Activated T-cell treated with anti-CD3 and anti-CD28 coated beads, Interleukin-2, amount 50 U/mL, for 1 hour (primary cell): Measurements from ENCODE around the gene TMTC2.

ENCODE experiments used
- DNase-seq: peaks from one replicate; pipeline ENCODE4 v3.0.0-alpha.2; 2020

TMTC2 gene

GRCh38 chr12:83149987-83150386, 463.3 kb downstream of the TMTC2 start:
- DNase-seq, result no peak

DNA sequence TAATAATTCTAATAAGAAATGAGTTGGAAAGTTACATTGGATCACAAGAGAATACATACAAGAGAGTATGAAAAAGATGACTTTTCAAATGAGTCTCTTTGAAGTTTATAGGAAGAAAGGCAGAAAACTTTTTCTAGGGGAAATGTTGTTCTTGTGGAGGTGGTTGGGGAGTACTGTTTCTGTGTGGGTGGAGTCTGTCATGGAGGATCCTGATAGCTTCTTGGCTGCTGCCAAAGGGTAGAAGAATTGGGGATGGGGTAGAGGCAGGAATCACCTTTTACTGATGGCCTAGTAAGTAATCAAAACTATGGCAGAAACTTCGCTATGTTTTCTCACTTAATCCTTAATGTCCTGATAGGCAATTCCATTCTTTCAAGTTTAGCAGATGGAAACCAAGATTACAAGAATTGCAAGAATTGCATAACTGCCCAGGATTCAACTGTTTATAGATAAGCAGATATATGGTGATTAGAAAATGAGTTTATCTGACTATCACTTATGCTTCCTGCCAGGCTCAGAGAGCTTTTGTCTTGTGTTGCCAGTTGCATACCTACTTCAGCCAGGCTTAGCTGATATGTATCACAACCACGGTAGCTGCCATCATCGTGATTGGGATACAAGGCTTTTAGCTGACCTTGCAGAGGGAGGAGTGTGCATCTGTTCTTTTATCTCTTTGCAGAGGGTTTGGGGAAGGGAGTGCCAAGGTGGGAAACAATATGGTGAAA, 463.9 kb downstream of the TMTC2 start:
- no peak for DNase-seq

DNA sequence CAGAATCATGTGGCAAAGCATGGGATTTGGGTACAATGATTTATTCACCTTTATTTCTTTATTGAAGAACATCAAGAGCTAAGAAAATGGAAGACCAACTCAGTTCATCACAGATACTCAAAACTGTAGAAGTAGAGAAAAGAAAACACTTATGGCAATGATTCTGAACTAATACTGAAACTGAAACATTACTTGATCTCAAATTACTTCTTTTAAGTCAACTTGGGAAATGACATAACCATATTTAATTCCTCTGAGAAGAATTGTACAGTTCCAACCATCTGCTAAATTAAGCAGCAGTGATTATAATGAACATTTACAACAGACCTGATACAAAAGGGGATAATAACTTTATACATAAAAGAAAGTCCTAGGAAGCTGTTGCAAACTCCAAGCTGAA, 466.5 kb downstream of the TMTC2 start:
- DNase-seq, result no peak

DNA sequence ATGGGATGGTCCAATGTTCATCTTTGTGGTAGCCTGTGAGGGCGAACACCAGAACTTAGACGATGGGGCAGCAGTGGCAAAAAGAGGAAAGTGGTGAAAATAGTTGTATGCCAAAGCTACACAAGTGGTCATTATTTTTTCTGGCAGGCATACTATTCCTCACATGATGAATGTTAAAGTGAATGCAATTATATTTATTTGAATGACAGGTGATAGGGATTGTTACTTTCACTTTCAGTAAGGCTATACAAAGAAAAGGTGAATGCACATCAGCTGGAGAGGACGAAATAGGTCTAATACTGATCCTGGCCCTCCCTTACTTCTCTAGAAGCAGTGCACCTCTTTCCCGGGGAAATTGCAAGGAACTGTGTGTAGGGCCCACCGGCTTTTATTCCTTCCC, 470.1 kb downstream of the TMTC2 start:
- no peak for DNase-seq

GRCh38 chr12:83157604-83158003, 470.9 kb downstream of the TMTC2 start:
- DNase-seq, result no peak

GRCh38 chr12:83158613-83159207, 472.0 kb downstream of the TMTC2 start:
- no peak for DNase-seq

DNA sequence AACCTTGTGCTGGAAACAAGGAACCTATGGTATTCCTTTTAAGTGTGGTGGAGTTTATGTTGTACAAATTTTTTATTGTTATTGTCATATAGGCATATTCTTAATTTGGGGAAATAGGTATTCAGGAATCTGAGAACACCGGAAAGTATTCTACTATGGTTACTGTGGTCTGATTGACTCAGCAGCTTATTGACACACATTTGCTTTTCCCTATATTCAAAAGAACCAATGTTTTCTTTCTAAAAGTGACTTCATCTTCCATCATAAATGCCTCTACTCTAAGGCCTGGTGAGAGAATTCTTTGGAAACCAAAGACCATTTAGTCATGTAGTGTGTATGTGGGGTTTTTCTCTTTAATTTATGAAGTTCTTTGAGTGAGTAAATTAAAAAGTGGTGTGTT, 474.8 kb downstream of the TMTC2 start:
- DNase-seq, result no peak

- no peak for DNase-seq
Observed at GRCh38 chr12:83168751-83169150, 482.0 kb downstream of the TMTC2 start.

GRCh38 chr12:83172441-83172840, 485.7 kb downstream of the TMTC2 start:
- no peak for DNase-seq

- DNase-seq, result no peak
Observed at GRCh38 chr12:83172866-83173649, 486.4 kb downstream of the TMTC2 start.

DNA sequence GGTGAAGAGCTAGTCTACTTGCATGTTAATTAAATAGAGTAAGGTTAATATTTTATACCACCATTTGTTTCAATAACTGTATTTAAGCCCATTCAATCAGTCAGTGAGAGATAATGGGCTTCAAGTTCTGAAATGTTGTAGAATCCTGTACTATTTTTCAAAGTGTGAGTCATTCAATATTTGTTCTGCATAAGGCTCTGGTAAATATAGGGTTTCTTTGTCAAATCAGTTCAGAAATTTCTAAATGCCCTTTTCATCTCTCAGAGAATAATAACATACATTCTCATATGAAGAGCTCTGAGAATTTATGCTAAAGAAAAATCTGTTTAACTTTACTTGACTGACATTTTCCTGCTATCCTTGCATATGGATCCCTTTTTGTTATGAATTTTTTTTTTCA, 493.3 kb downstream of the TMTC2 start:
- no peak for DNase-seq

- no peak for DNase-seq
Observed at GRCh38 chr12:83181074-83181473, 494.4 kb downstream of the TMTC2 start.

DNA sequence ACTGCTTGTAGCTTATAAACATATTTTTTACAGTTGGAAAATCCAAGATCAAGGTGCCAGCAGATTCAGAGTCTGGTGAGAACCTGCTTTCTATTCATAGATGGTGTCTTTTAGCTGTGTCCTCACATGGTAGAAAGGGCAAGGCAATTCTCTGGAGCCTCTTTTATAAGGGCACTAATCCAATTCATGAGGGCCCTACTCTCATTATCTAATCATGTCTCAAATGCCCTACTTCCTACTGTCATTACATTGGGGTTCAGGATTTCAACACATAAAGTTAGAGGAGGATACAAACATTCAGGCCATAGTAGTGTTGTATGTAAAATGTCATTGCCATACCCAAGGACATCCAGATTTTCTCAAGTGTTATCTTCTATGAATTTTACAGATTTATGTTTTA, 496.4 kb downstream of the TMTC2 start:
- DNase-seq, result no peak
